SU-DHL-6 (cell line): ENCODE data around the gene FAM162A.

Source experiments
- CTCF ChIP-seq: fragments of 200-600 bp; sonication (generic); IDR thresholded peaks from one replicate; pipeline ENCODE4 v1.5.1; 2017; ENCODE audit warnings: antibody characterized with exemption, mild to moderate bottlenecking, low read length, moderate library complexity; ENCODE audit not compliant: insufficient read depth, poor library complexity, severe bottlenecking
- EZH2phosphoT487 ChIP-seq: fragments of 200-600 bp; sonication (generic), shearing (Covaris generic); conservative IDR thresholded peaks from 2 replicates; pipeline ENCODE4 v1.6.1; 2018; ENCODE audit warnings: mild to moderate bottlenecking, antibody characterized with exemption, low read length, moderate library complexity, mixed read lengths

DNA sequence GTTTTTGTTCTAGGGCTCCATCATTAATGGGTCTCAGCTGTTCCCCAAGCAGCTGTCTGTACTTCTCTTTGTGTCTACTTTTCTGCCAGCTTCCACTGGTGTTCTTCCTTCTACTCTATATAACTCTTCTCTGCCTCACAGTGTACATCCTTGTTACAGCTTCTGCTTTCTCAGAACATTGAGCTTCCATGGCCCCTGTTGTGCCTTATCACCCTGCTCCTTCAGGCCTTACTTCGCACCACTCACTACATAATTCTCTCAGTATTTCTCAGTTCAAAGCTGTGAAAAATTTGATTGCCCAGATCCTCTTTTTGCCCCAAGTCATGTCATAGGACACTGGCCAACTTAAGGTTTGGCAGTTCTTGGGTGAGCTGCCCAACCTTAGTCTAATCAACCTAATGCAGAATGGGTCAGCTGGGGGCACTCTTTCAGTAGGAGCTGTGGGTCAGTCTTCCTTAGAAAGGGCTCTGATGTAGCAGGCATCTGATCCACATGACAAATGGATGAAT lies 30.0 kb upstream of the FAM162A start:
- no peak for TF ChIP-seq CTCF
- TF ChIP-seq EZH2phosphoT487, result no peak
